K562 (cell line): Measurements from ENCODE around the gene PSMD9. TPM values are rescaled to one million over a fixed set of nuclear protein-coding genes. Genes with fewer than 3 reads are reported as not detected.

Source experiments
- ARID1B ChIP-seq: fragments of 450-650 bp; IDR thresholded peaks from 2 replicates; pipeline ENCODE4 v1.6.1; 2016; ENCODE audit warnings: antibody characterized with exemption, mild to moderate bottlenecking, inconsistent platforms
- ASH1L ChIP-seq: fragments of 450-650 bp; IDR thresholded peaks from 2 replicates; pipeline ENCODE4 v1.6.1; 2018; ENCODE audit warnings: borderline replicate concordance, mild to moderate bottlenecking, low read depth; ENCODE audit not compliant: partially characterized antibody
- BRD9 ChIP-seq: fragments of 450-650 bp; IDR thresholded peaks from 2 replicates; pipeline ENCODE4 v1.6.1; 2018; ENCODE audit warnings: low read depth; ENCODE audit not compliant: partially characterized antibody
- CHCHD3 ChIP-seq: fragments of 250-450 bp; sonication (Bioruptor Pico); IDR thresholded peaks from 2 replicates; pipeline ENCODE4 v2.1.2; 2022; ENCODE audit warnings: mild to moderate bottlenecking
- DMBX1 ChIP-seq: fragments of 250-450 bp; sonication (Bioruptor Pico); IDR thresholded peaks from 2 replicates; pipeline ENCODE4 v1.8.0; 2022; ENCODE audit warnings: inconsistent platforms, mild to moderate bottlenecking, moderate library complexity, borderline replicate concordance
- EGR1 ChIP-seq: fragments of 450-650 bp; conservative IDR thresholded peaks from 2 replicates; pipeline ENCODE4 v1.6.1; 2017; ENCODE audit warnings: mild to moderate bottlenecking
- FOSL1 ChIP-seq: fragments of 200-800 bp; sonication (Bioruptor generic); conservative IDR thresholded peaks from 2 replicates; pipeline ENCODE4 v1.6.1; 2016; ENCODE audit warnings: missing genetic modification characterization, missing compliant biosample characterization
- HCFC1 ChIP-seq: IDR thresholded peaks from 2 replicates; pipeline ENCODE4 v1.6.1; 2012; ENCODE audit warnings: low read depth, low read length, improper control_type of control experiment
- MAFF ChIP-seq: IDR thresholded peaks from 2 replicates; pipeline ENCODE4 v1.6.1; 2012; ENCODE audit warnings: low read length, improper control_type of control experiment
- MAFK ChIP-seq: IDR thresholded peaks from 2 replicates; pipeline ENCODE4 v1.6.1; 2011; ENCODE audit warnings: low read length, improper control_type of control experiment
- MTA2 ChIP-seq: fragments of 450-650 bp; IDR thresholded peaks from 2 replicates; pipeline ENCODE4 v1.6.1; 2016; ENCODE audit warnings: low read depth
- NFATC3 ChIP-seq: fragments of 450-650 bp; IDR thresholded peaks from 2 replicates; pipeline ENCODE4 v1.6.1; 2017; ENCODE audit warnings: mild to moderate bottlenecking
- NFIC ChIP-seq: fragments of 450-650 bp; IDR thresholded peaks from 2 replicates; pipeline ENCODE4 v1.6.1; 2017; ENCODE audit warnings: mild to moderate bottlenecking, inconsistent platforms
- PCBP2 ChIP-seq: fragments of 200-400 bp; formaldehyde crosslinking; IDR thresholded peaks from 2 replicates; pipeline ENCODE4 v1.6.1; 2018; ENCODE audit warnings: low read length, low read depth, mild to moderate bottlenecking, moderate library complexity; ENCODE audit not compliant: poor library complexity, severe bottlenecking
- PML ChIP-seq: IDR thresholded peaks from 2 replicates; pipeline ENCODE4 v1.6.1; 2012; ENCODE audit warnings: low read length, inconsistent platforms
- PYGO2 ChIP-seq: fragments of 450-650 bp; IDR thresholded peaks from 2 replicates; pipeline ENCODE4 v1.6.1; 2016; ENCODE audit warnings: mild to moderate bottlenecking, missing genetic modification characterization, moderate library complexity, missing compliant biosample characterization
- RBM25 ChIP-seq: fragments of 200-400 bp; formaldehyde crosslinking; IDR thresholded peaks from 2 replicates; pipeline ENCODE4 v1.6.1; 2018; ENCODE audit warnings: low read length, low read depth, moderate library complexity; ENCODE audit not compliant: severe bottlenecking
- RNF219 ChIP-seq: fragments of 250-450 bp; sonication (Bioruptor Pico); IDR thresholded peaks from 2 replicates; pipeline ENCODE4 v1.5.0; 2022; ENCODE audit warnings: mild to moderate bottlenecking
- SMARCC2 ChIP-seq: fragments of 450-650 bp; IDR thresholded peaks from 2 replicates; pipeline ENCODE4 v1.6.1; 2017; ENCODE audit warnings: antibody characterized with exemption, moderate library complexity, mild to moderate bottlenecking, low read depth
- SPI1 ChIP-seq: IDR thresholded peaks from 2 replicates; pipeline ENCODE4 v1.6.1; 2011; ENCODE audit warnings: low read depth, low read length, control low read depth, borderline replicate concordance
- TARDBP ChIP-seq: fragments of 450-650 bp; IDR thresholded peaks from 2 replicates; pipeline ENCODE4 v1.6.1; 2016
- ZBTB1 ChIP-seq: sonication (generic); formaldehyde crosslinking; IDR thresholded peaks from 2 replicates; pipeline ENCODE4 v1.8.1; 2023; ENCODE audit warnings: missing genetic modification reagents, low read depth, mild to moderate bottlenecking, borderline replicate concordance
- ZC3H11A ChIP-seq: IDR thresholded peaks from 2 replicates; pipeline ENCODE4 v1.6.1; 2012; ENCODE audit warnings: low read depth, low read length, improper control_type of control experiment
- ZNF217 ChIP-seq: sonication (generic); formaldehyde crosslinking; IDR thresholded peaks from 2 replicates; pipeline ENCODE4 v1.8.0; 2022; ENCODE audit warnings: mild to moderate bottlenecking, missing genetic modification reagents
- ZNF778 ChIP-seq: fragments of 450-650 bp; formaldehyde crosslinking; IDR thresholded peaks from 2 replicates; pipeline ENCODE4 v1.4.0; 2020; ENCODE audit warnings: mild to moderate bottlenecking, moderate library complexity
- polyA plus RNA-seq, 8 experiments: library from polyadenylated mRNA; depleted of rRNA in 4 of 8; stranded (reverse) in 5 of 8; unstranded in 3 of 8; fragments of >200 nt; fragmentation: Nextera tagmentation in 2 of 8; fragmentation: Illumina TruSeq in 1 of 8; extraction: Ambion mirVana in 2 of 8; extraction: Trizol in 1 of 8; gene quantifications; 2 replicates each; pipeline versions ENCODE4 v1.2.1 to v1.2.3, GENCODE V29; 2011 to 2014; ENCODE audit warnings: inconsistent platforms in 1 of 8, missing spikeins in 1 of 8
- total RNA-seq, 7 experiments: library from RNA; depleted of rRNA in 6 of 7; stranded (reverse); fragments of >200 nt in 6 of 7; fragmentation: Illumina TruSeq in 2 of 7; extraction: Trizol in 2 of 7; gene quantifications; 2 replicates each; pipeline versions ENCODE4 v1.2.1 to v1.2.3, GENCODE V29; 2011 to 2021; ENCODE audit warnings: low replicate concordance in 1 of 7
- TF ChIP-seq, protein P1 (sequence below): sonication (generic); formaldehyde crosslinking; IDR thresholded peaks from 2 replicates; pipeline ENCODE4 v1.8.1; 2023; ENCODE audit warnings: mild to moderate bottlenecking, missing genetic modification reagents
- TF ChIP-seq, protein P2 (sequence below): fragments of 250-450 bp; sonication (Bioruptor Pico); IDR thresholded peaks from 2 replicates; pipeline ENCODE4 v1.9.0; 2021; ENCODE audit warnings: mild to moderate bottlenecking

Gene PSMD9
- total and polyA plus RNA-seq, 9 of the 15 experiments (the other 6 are each of a cell fraction or from before 2014, with no cell fraction given) = 12.2 to 143 (median 61.3) TPM

DNA sequence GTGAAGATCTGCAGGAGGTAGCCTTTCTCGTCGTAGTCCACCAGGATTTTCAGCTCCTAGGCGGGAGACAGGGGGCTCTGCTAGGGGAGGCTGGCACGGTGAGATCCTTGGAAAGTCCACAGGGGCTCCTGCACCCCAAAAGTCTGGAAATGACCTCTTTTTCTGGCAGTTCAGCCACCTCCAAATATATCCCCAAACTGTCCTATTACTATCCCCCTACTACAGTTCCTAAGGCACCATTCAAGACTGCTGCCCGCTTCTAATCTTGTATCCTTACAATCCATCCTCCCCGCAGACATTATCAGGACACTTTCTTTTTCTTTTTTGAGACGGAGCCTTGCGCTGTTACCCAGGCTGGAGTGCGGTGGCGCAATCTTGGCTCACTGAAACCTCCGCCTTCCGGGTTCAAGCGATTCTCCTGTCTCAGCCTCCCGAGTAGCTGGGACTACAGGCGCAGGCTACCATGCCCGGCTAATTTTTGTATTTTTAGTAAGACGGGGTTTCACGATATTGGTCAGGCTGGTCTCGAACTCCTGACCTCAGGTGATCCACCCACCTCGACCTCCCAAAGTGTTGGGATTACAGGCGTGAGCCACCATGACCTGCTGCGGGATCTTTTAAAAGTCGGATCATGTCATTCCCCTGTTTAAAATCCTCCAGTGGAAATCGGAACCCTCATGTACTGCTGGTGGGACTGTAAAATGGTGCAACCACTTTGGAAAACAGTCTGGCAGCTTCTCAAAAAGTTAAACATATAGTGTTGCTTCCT is 48.4 kb upstream of the PSMD9 start (continued):
- TF ChIP-seq PCBP2 (no peak), MAFK (no peak), ZBTB1 (CRISPR knock-in tag) (no peak), TARDBP (0 out of 2 replicates have a peak, but pooled peaks have one; percentile 24), ZNF217 (CRISPR knock-in tag) (no peak), MAFF (no peak), PML (no peak), MTA2 (no peak), HCFC1 (no peak), ZC3H11A (no peak), CHCHD3 (CRISPR knock-in tag) (no peak), EGR1 (0 out of 2 replicates have a peak, but pooled peaks have one; percentile 8), NFIC (no peak), SPI1 (no peak), ARID1B (no peak), PYGO2 (tag) (no peak), ZNF778 (no peak), BRD9 (no peak), ASH1L (no peak), NFATC3 (no peak), RBM25 (no peak), FOSL1 (tag) (0 out of 2 replicates have a peak, but pooled peaks have one; percentile 17), RNF219 (no peak), DMBX1 (no peak), SMARCC2 (no peak)
- TF ChIP-seq, protein P1, sequence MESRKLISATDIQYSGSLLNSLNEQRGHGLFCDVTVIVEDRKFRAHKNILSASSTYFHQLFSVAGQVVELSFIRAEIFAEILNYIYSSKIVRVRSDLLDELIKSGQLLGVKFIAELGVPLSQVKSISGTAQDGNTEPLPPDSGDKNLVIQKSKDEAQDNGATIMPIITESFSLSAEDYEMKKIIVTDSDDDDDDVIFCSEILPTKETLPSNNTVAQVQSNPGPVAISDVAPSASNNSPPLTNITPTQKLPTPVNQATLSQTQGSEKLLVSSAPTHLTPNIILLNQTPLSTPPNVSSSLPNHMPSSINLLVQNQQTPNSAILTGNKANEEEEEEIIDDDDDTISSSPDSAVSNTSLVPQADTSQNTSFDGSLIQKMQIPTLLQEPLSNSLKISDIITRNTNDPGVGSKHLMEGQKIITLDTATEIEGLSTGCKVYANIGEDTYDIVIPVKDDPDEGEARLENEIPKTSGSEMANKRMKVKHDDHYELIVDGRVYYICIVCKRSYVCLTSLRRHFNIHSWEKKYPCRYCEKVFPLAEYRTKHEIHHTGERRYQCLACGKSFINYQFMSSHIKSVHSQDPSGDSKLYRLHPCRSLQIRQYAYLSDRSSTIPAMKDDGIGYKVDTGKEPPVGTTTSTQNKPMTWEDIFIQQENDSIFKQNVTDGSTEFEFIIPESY (CRISPR knock-in tag) = no peak
- TF ChIP-seq, protein P2, sequence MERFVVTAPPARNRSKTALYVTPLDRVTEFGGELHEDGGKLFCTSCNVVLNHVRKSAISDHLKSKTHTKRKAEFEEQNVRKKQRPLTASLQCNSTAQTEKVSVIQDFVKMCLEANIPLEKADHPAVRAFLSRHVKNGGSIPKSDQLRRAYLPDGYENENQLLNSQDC = no peak
